WTC11 (cell line): ENCODE data around the gene MOB2. TPM values are rescaled to one million over a fixed set of nuclear protein-coding genes. Genes with fewer than 3 reads are reported as not detected.

Source experiments
- ATAC-seq: fragments of 200-7000 bp; cut with Tn5 transposase; 2 replicates; pipeline ENCODE4 v1.10.0; 2021; ENCODE audit warnings: mild to moderate bottlenecking, moderate library complexity
- CTCF ChIA-PET: fragments of 300-600 bp; sonication (Branson Sonifier 250); formaldehyde crosslinking; loops from one replicate; lab custom pipeline; 2021; ENCODE audit warnings: antibody characterized with exemption; lab: Charles Lee
- POLR2A ChIA-PET: fragments of 350-600 bp; sonication (Branson Sonifier 250); formaldehyde crosslinking; loops from one replicate; lab custom pipeline; 2021; ENCODE audit warnings: antibody characterized with exemption; lab: Charles Lee
- DNase-seq: peaks from one replicate; pipeline ENCODE4 v3.0.0; 2021; ENCODE audit warnings: low spot score
- H3K27ac Mint-ChIP-seq: 2 replicates; pipeline ENCODE4 v1.8.0; 2021; ENCODE audit warnings: mixed read lengths
- H3K27me3 Mint-ChIP-seq: 2 replicates; pipeline ENCODE4 v1.8.0; 2021; ENCODE audit warnings: low read depth, mild to moderate bottlenecking, moderate library complexity, mixed read lengths
- H3K36me3 Mint-ChIP-seq: 2 replicates; pipeline ENCODE4 v1.8.0; 2021; ENCODE audit warnings: mixed read lengths
- H3K4me1 Mint-ChIP-seq: 2 replicates; pipeline ENCODE4 v1.8.0; 2022; ENCODE audit warnings: mixed read lengths
- H3K4me3 Mint-ChIP-seq: 2 replicates; pipeline ENCODE4 v1.8.0; 2021; ENCODE audit warnings: mild to moderate bottlenecking, moderate library complexity, mixed read lengths
- H3K9me3 Mint-ChIP-seq: 2 replicates; pipeline ENCODE4 v1.8.0; 2021; ENCODE audit warnings: mixed read lengths
- AR ChIP-seq: fragments of 250-450 bp; sonication (Bioruptor Pico); IDR thresholded peaks from 2 replicates; pipeline ENCODE4 v1.9.0; 2021; ENCODE audit warnings: mild to moderate bottlenecking
- ATF1 ChIP-seq: sonication (generic); formaldehyde crosslinking; IDR thresholded peaks from 2 replicates; pipeline ENCODE4 v1.8.1; 2023; ENCODE audit warnings: mild to moderate bottlenecking, moderate library complexity, missing genetic modification reagents
- ATF6 ChIP-seq: sonication (generic); formaldehyde crosslinking; IDR thresholded peaks from 2 replicates; pipeline ENCODE4 v1.8.1; 2023; ENCODE audit warnings: mild to moderate bottlenecking, missing genetic modification reagents
- E2F4 ChIP-seq: sonication (generic); formaldehyde crosslinking; IDR thresholded peaks from 2 replicates; pipeline ENCODE4 v1.8.1; 2022; ENCODE audit warnings: low read depth, mild to moderate bottlenecking, moderate library complexity, missing genetic modification reagents, borderline replicate concordance
- E2F5 ChIP-seq: sonication (generic); formaldehyde crosslinking; IDR thresholded peaks from 2 replicates; pipeline ENCODE4 v1.8.1; 2022; ENCODE audit warnings: mild to moderate bottlenecking, moderate library complexity, missing genetic modification reagents
- GRHL2 ChIP-seq: fragments of 250-450 bp; sonication (Bioruptor Pico); IDR thresholded peaks from 2 replicates; pipeline ENCODE4 v1.8.0; 2022; ENCODE audit warnings: mild to moderate bottlenecking, moderate library complexity; ENCODE audit not compliant: insufficient replicate concordance, severe bottlenecking
- MYBL2 ChIP-seq: sonication (generic); formaldehyde crosslinking; IDR thresholded peaks from 2 replicates; pipeline ENCODE4 v1.8.1; 2023; ENCODE audit warnings: mild to moderate bottlenecking, moderate library complexity, missing genetic modification reagents
- SOX15 ChIP-seq: fragments of 250-450 bp; sonication (Bioruptor Pico); IDR thresholded peaks from 2 replicates; pipeline ENCODE4 v1.9.0; 2021; ENCODE audit warnings: mild to moderate bottlenecking
- TP53 ChIP-seq: sonication (generic); formaldehyde crosslinking; IDR thresholded peaks from 2 replicates; pipeline ENCODE4 v1.8.1; 2023; ENCODE audit warnings: mild to moderate bottlenecking, missing genetic modification reagents
- ZBTB43 ChIP-seq: sonication (generic); formaldehyde crosslinking; IDR thresholded peaks from 2 replicates; pipeline ENCODE4 v1.8.1; 2023; ENCODE audit warnings: mild to moderate bottlenecking, missing genetic modification reagents
- ZMAT4 ChIP-seq: fragments of 250-450 bp; sonication (Bioruptor Pico); IDR thresholded peaks from 2 replicates; pipeline ENCODE4 v1.9.0; 2021; ENCODE audit warnings: mild to moderate bottlenecking
- ZNF138 ChIP-seq: sonication (generic); formaldehyde crosslinking; conservative IDR thresholded peaks from 2 replicates; pipeline ENCODE4 v1.8.1; 2022; ENCODE audit warnings: mild to moderate bottlenecking, moderate library complexity, missing genetic modification reagents
- ZNF219 ChIP-seq: sonication (generic); formaldehyde crosslinking; IDR thresholded peaks from 2 replicates; pipeline ENCODE4 v1.8.0; 2023; ENCODE audit warnings: missing genetic modification reagents, mild to moderate bottlenecking, borderline replicate concordance
- ZNF263 ChIP-seq: sonication (generic); formaldehyde crosslinking; IDR thresholded peaks from 2 replicates; pipeline ENCODE4 v1.8.1; 2022; ENCODE audit warnings: low read depth, mild to moderate bottlenecking, moderate library complexity, missing genetic modification reagents
- ZNF423 ChIP-seq: fragments of 250-450 bp; sonication (Bioruptor Pico); IDR thresholded peaks from 2 replicates; pipeline ENCODE4 v2.1.2; 2022; ENCODE audit warnings: mild to moderate bottlenecking, moderate library complexity
- total RNA-seq: library from RNA; stranded (reverse); gene quantifications from 3 replicates; pipeline ENCODE4 v1.2.3, GENCODE V29; 2021
- TF ChIP-seq, protein P1 (sequence below): sonication (generic); formaldehyde crosslinking; IDR thresholded peaks from 2 replicates; pipeline ENCODE4 v1.8.0; 2023; ENCODE audit warnings: mild to moderate bottlenecking, missing genetic modification reagents
- TF ChIP-seq, protein P2 (sequence below): sonication (generic); formaldehyde crosslinking; IDR thresholded peaks from 2 replicates; pipeline ENCODE4 v1.8.1; 2022; ENCODE audit warnings: low read depth, missing genetic modification reagents, borderline replicate concordance
- TF ChIP-seq, protein P3 (sequence below): sonication (generic); formaldehyde crosslinking; IDR thresholded peaks from 2 replicates; pipeline ENCODE4 v1.8.1; 2023; ENCODE audit warnings: mild to moderate bottlenecking, missing genetic modification reagents, moderate library complexity
- TF ChIP-seq, protein P4 (sequence below): sonication (generic); formaldehyde crosslinking; IDR thresholded peaks from 2 replicates; pipeline ENCODE4 v1.8.1; 2022; ENCODE audit warnings: mild to moderate bottlenecking, missing genetic modification reagents, moderate library complexity, borderline replicate concordance

The MOB2 gene
- total RNA-seq, 1 experiment from 2014 or later: 21.7 TPM

DNA sequence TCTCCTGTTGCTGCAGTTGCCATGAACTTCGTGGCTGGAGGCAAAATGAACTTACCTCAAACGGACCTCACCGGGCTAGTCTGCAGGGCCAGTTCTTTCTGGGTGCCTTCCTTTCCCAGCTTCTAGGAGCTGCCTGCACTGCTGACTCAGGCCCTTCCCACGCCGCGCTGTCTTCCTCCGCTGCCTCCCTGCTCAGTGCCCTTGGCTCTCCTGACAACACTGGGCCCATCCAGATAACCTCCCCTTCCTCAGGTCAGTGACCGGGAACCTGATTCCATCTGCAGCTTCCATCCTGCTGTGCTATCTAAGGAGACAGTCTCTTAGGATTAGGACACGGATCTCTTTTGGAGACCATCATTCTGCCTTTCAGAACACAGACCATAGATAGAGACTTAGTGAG lies 19.3 kb downstream of the MOB2 start:
- no peak overlapping the region for H3K4me3 Mint-ChIP-seq
- H3K9me3 Mint-ChIP-seq: no peaks in the 10 kb centered on the region
- H3K27ac Mint-ChIP-seq: peak overlapping the region; percentile 51
- CTCF ChIA-PET: interaction anchor here (2.0 kb wide), 1 partner anchor 14 kb away, joined by 6 read pairs; no protein-coding TSS in a partner anchor
- ATAC-seq (no peak), DNase-seq (no peak)
- no peaks in the 10 kb centered on the region for H3K4me1 Mint-ChIP-seq
- H3K27me3 Mint-ChIP-seq: no peaks in the 10 kb centered on the region
- no peaks in the 10 kb centered on the region for H3K36me3 Mint-ChIP-seq
- TF ChIP-seq ZNF219 (CRISPR knock-in tag) (no peak), ZNF423 (no peak), ZNF138 (CRISPR knock-in tag) (no peak), ZNF263 (CRISPR knock-in tag) (no peak), ATF1 (CRISPR knock-in tag) (no peak), E2F5 (CRISPR knock-in tag) (no peak), SOX15 (CRISPR knock-in tag) (no peak), ZBTB43 (no peak)
- TF ChIP-seq, protein P1, sequence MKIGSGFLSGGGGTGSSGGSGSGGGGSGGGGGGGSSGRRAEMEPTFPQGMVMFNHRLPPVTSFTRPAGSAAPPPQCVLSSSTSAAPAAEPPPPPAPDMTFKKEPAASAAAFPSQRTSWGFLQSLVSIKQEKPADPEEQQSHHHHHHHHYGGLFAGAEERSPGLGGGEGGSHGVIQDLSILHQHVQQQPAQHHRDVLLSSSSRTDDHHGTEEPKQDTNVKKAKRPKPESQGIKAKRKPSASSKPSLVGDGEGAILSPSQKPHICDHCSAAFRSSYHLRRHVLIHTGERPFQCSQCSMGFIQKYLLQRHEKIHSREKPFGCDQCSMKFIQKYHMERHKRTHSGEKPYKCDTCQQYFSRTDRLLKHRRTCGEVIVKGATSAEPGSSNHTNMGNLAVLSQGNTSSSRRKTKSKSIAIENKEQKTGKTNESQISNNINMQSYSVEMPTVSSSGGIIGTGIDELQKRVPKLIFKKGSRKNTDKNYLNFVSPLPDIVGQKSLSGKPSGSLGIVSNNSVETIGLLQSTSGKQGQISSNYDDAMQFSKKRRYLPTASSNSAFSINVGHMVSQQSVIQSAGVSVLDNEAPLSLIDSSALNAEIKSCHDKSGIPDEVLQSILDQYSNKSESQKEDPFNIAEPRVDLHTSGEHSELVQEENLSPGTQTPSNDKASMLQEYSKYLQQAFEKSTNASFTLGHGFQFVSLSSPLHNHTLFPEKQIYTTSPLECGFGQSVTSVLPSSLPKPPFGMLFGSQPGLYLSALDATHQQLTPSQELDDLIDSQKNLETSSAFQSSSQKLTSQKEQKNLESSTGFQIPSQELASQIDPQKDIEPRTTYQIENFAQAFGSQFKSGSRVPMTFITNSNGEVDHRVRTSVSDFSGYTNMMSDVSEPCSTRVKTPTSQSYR (CRISPR knock-in tag): no peak
- TF ChIP-seq, protein P2, sequence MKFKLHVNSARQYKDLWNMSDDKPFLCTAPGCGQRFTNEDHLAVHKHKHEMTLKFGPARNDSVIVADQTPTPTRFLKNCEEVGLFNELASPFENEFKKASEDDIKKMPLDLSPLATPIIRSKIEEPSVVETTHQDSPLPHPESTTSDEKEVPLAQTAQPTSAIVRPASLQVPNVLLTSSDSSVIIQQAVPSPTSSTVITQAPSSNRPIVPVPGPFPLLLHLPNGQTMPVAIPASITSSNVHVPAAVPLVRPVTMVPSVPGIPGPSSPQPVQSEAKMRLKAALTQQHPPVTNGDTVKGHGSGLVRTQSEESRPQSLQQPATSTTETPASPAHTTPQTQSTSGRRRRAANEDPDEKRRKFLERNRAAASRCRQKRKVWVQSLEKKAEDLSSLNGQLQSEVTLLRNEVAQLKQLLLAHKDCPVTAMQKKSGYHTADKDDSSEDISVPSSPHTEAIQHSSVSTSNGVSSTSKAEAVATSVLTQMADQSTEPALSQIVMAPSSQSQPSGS (CRISPR knock-in tag): no peak
- POLR2A ChIA-PET: no interaction called here

- H3K4me3 Mint-ChIP-seq: no peak overlapping the region
- H3K9me3 Mint-ChIP-seq: no peaks in the 10 kb centered on the region
- CTCF ChIA-PET: interaction anchor here (1.0 to 2.0 kb wide), 3 partner anchors 13 to 48 kb away, joined by 3 to 6 read pairs (median 3); no protein-coding TSS in a partner anchor
- ATAC-seq (no peak), DNase-seq (no peak)
- H3K27ac Mint-ChIP-seq: no peak overlapping the region
- no peaks in the 10 kb centered on the region for H3K27me3 Mint-ChIP-seq
- no peaks in the 10 kb centered on the region for H3K36me3 Mint-ChIP-seq
- H3K4me1 Mint-ChIP-seq: no peaks in the 10 kb centered on the region
- POLR2A ChIA-PET: no interaction called here
- TF ChIP-seq, protein P3, sequence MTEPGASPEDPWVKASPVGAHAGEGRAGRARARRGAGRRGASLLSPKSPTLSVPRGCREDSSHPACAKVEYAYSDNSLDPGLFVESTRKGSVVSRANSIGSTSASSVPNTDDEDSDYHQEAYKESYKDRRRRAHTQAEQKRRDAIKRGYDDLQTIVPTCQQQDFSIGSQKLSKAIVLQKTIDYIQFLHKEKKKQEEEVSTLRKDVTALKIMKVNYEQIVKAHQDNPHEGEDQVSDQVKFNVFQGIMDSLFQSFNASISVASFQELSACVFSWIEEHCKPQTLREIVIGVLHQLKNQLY (CRISPR knock-in tag): no peak
- TF ChIP-seq ZMAT4: no peak
- TF ChIP-seq TP53 (CRISPR knock-in tag): no peak
- TF ChIP-seq MYBL2 (CRISPR knock-in tag): no peak
- TF ChIP-seq, protein P4, sequence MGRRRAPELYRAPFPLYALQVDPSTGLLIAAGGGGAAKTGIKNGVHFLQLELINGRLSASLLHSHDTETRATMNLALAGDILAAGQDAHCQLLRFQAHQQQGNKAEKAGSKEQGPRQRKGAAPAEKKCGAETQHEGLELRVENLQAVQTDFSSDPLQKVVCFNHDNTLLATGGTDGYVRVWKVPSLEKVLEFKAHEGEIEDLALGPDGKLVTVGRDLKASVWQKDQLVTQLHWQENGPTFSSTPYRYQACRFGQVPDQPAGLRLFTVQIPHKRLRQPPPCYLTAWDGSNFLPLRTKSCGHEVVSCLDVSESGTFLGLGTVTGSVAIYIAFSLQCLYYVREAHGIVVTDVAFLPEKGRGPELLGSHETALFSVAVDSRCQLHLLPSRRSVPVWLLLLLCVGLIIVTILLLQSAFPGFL (CRISPR knock-in tag): no peak
- no peak for TF ChIP-seq AR (CRISPR knock-in tag)
- TF ChIP-seq E2F4 (CRISPR knock-in tag): no peak
- TF ChIP-seq ATF6 (CRISPR knock-in tag): no peak
- no peak for TF ChIP-seq GRHL2 (CRISPR knock-in tag)
- TF ChIP-seq, all 79 proteins: peak for 0
Observed at GRCh38 chr11:1466784-1467183, 19.8 kb downstream of the MOB2 start.
